CD4-positive, alpha-beta T cell treated with Interleukin-17A for 1 hour (primary cell): ENCODE measurements around the gene ATP9A.
"Not testable (repeated sequence)": the region's sequence is repeated elsewhere in the genome, so short reads cannot be mapped to it uniquely, and the experiment has no call there.

Experiments
- DNase-seq: peaks from one replicate; pipeline ENCODE4 v3.0.0-alpha.2; 2020

ATP9A gene

GRCh38 chr20:51767867-51768758 is at the start of gene ATP9A:
Gene ATP9A, minus strand, starts transcription at chr20:51768390. Its CDS starts 21 bp downstream, at chr20:51768369.
- DNase-seq = no peak

DNA sequence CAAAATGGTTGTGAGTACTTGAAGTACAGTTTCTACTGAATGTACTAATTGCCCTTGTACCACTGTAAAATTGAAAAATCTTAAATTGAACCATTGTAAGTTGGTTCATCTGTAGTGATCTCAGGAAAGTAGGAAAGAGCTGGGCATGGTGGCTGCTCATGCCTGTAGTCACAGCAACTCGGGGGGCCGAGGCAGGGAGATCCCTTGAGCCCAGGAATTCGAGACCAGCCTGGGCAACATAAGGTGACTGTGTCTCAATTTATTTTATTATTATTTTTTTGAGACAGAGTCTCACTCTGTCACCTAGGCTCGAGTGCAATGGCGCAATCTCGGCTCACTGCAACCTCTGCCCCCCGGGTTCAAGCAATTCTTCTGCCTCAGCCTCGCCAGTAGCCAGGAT is 48.7 kb upstream of the ATP9A start:
- DNase-seq = not testable (repeated sequence)

GRCh38 chr20:51815383-51816076 is 47.3 kb upstream of the ATP9A start:
- DNase-seq = no peak

DNA sequence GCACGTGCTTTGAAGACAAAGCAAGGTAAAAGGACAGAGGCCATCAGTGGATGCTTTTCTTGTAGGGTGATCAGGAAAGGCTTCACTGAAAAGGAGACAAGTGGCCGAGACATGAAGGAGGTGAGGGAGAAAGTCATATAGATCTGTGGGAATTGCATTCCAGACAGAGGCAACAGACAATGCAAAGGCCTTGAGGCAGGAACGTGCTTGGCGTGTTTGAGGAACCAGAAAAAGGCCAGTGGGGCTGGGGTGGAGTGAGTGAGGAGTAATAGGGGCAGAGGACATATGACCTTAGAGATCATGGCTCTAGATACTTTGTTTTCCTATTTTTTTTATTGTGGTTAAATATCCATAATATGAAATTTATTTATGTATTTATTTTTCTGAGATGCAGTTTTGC is 44.7 kb upstream of the ATP9A start:
- DNase-seq = no peak

DNA sequence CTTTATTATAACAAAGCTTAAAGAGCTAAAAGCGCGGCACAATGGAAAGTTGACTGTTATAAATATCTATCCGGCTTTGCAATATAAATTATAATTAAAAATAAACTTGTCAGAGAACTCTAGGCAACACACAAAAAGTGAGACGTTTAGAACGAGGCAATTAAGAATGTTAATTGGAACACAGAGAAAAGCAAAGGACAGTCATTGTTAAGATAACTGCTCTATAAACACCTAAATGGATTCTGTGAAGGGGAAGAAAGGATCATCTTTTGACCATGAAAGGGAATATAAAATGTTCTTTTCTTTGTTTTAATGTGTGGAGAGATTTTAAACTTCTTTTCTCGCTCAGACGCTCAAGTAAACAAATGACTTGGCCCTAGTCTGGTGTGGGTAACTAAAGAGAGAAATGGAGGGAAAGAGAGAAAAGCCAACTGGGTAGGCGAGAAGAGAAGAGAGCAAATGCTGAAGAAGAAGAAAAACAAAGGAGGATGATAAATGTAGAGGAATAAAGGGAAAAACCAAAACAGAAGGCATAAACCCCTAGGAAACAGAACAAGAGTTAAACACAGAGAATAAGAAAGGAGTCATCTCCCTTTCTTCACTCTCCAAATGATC is 43.4 kb upstream of the ATP9A start:
- DNase-seq = no peak

- DNase-seq = no peak
Measured at GRCh38 chr20:51811042-51811355, 42.8 kb upstream of the ATP9A start.

GRCh38 chr20:51810155-51811041 is 42.2 kb upstream of the ATP9A start:
- no peak for DNase-seq

DNA sequence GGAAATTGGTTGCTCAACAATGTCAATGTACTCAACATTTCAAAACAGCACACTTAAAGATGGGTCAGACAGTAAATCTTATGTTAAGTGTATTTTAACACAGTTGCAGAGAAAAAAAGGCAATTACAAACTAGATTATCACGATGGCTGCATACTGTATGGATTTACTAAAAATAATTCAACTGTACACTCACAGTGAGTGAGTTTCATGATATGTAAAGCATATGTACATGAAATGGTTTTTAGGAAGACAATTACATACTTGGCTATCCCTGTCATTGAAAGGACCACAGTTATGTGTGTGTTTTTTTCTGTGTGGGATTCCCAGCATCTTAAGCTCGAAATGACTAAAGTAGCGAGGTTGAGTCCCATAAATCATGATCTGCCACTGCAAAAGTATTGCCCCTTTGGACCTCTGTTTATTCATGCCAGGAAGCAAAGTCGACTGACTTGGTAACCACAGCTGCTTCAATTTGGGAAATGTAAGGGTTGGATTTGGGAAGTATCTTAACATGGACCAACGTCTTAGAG is 39.6 kb upstream of the ATP9A start:
- no peak for DNase-seq

DNA sequence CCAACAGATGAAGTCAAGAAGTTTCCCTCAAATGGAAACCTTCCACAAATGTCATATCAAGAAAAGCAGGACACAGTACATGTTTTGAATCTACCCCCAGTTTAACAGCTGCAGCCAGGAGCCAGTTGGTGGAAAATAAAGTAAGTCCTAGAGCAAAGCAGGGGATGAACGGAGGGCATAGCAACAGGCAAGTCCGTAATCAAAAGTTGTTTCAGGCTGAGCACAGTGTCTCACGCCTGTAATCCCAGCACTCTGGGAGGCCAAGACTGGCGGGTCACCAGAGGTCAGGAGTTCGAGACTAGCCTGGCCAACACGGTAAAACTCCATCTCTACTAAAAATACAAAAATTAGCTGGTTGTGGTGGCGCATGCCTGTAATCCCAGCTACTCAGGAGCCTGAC is 36.6 kb upstream of the ATP9A start:
- DNase-seq = no peak

GRCh38 chr20:51803148-51803854 is 35.1 kb upstream of the ATP9A start:
- no peak for DNase-seq

DNA sequence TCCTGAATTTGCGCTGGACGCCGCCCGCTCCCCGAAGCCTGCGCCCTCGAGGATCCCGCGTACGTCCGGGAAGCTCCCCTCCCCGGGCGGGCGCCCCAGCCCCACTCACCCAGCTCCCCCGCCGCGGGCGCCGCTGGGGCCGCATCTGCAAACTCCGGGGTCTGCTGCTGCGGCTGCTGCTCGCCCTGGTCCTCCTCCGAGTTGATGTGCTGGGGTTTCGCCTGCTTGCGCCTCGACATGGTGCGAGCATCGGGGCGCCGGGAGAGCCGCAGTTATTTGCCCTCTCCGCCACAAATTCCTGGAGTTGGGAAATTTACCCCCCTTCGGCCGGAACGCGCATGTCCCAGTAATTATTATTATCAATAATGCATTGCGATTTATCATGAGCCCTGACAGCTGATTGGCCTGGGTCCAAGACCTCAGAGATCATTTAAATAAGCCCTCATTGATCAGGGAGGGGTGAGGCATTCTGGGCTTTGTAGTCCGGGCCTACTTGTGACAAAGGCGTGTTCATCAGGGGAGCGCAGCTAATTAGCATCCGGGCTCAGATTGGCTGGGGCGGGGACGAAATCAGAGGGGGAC is 34.1 kb upstream of the ATP9A start, which contains the start of gene SALL4:
SALL4 (minus strand) TSS at position 352 of the 582 bp plus-strand sequence; CDS start at position 239, 113 bp downstream.
- DNase-seq = no peak

GRCh38 chr20:51801823-51802123 is 33.6 kb upstream of the ATP9A start:
- DNase-seq = no peak

DNA sequence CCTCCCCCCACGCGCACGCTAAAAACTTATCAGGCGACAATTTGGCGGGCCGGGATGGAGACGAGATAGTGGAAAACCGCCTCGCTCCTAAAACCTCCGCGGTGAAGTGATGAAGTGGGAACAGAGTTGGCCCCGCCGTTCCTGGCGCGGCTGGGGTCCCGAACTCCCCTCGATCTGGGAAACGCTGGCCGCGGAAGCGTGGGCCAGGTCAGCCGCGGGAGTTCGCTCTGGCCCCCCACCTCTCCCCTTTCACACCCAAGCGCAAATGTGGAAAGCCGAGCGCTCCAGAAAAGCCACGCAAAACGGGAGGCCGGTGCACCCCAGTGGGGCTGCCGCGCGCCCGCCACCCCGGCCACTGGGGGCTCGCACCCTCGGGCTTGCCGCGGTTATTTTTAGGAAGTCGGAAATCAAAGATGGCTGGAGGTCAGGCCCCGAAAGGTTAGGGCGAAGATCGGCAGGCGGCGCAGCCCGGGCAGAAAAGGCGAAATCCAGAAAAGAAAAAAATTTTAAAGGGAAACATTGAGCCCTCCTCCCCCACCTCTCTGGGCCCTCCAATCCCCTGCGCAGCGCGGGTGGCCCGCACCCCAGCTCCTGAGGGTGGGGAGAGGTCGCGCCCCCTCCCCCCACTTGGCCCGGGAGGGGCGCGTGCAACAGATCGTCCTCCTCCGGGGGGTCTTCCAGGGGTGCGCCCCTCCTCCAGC is 33.1 kb upstream of the ATP9A start:
- no peak for DNase-seq

GRCh38 chr20:51800872-51801121 is 32.6 kb upstream of the ATP9A start:
- no peak for DNase-seq

DNA sequence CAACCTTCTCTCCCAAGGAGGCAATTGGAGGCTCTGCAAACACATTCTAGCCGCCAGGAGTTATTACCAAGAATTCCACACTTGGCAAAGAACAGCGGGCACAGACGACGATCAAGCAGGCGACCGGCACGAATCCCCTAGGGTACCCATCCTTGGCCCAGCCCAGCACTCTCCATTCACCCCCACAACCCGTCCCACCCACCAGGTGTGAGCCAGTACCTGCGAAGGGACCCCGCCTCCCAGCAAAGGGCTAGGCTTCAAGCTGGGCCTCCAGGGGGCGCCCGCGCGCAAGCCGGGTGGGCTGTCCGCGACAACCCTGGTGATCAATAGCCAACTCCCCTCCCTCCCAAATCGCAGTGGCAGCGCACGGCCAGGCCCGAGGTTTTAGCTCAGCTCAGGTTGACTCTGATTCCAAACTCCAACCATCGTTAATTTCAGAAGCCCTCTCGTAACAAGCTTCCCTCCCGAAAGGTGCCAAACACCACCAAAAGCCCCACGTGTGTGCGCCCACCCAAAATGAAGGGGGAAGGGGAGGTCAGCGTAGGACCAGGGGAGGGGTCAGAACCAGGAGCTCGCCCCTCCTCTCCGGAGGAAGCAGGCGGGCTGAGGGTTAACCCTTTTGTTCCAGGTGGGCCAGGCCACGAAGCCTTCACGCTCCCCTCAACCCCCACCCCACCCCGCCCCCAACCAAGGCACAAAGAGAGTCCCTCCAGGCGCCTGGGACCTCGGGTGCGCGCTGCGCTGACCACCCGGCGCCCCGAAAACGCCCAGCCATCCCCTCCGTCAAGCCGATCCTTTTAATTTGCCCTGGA is 32.1 kb upstream of the ATP9A start:
- DNase-seq = peak; percentile 53

DNA sequence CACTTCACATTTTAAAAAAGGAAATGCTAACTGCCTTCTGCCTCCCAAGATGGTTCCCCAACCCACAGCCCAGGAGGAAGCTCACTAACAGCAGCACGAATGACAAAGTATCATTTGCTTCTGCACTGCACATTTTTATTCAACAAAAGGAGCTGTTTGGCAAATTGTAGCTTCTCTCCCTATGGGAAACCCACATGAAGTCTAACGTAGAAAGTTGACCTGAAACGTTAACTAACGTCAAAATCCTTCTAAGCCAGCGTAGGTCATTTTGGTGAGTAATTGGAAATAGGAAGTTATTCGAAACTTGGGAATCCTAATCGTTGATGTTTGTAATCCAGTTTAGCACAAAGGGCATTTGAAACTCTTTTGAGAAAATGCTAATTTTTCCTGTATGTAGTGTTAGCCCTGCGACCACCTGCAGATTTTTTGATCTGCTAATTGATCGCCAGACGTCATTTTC is 31.2 kb upstream of the ATP9A start:
- DNase-seq = no peak

- no peak for DNase-seq
Measured at GRCh38 chr20:51797357-51798025, 29.3 kb upstream of the ATP9A start.

GRCh38 chr20:51796340-51796739 is 28.1 kb upstream of the ATP9A start:
- DNase-seq = no peak

GRCh38 chr20:51792960-51793359 is 24.8 kb upstream of the ATP9A start:
- no peak for DNase-seq

DNA sequence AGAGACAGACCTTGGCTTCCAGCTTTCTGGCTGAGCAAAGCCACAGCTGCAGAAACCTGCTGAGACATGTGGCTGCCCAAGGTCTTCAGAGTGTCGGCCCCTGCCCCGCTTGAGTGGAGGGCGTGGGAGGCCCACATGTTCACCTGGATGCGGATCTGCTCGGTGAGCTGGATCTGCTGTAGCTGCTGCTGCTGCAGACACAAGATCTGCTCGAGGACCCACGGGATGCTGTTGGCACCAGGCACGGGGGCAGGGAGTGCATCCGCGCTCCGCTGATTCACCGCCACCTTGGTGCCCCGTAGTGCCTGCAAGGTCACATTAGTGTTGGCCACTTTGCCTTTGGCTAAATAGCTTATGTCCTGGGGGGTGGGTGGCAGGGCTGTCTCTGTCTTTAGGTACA is 23.4 kb upstream of the ATP9A start:
- DNase-seq = no peak
